Uterus (tissue), 4 donors: ENCODE measurements around the gene SRRM3. TPM values are rescaled to one million over a fixed set of nuclear protein-coding genes. Genes with fewer than 3 reads are reported as not detected.

ENCODE experiments used
- DNase-seq, 2 donors: peaks; one replicate each; pipeline ENCODE4 v3.0.0-alpha.2; 2019 to 2020
- H3K27ac ChIP-seq, 2 donors: fragments of 200-600 bp; sonication (generic); 1 replicate in 1 of 2; 2 replicates in 1 of 2; pipeline ENCODE4 v1.5.1; 2016 to 2018
- H3K27me3 ChIP-seq, 2 donors: fragments of 200-600 bp; sonication (generic); one replicate each; pipeline ENCODE4 v1.5.1; 2018 to 2019; ENCODE audit warnings: control low read depth in 1 of 2
- H3K36me3 ChIP-seq, 2 donors: fragments of 200-600 bp; sonication (generic); one replicate each; pipeline ENCODE4 v1.5.1; 2019; ENCODE audit warnings: control low read depth in 1 of 2
- H3K4me1 ChIP-seq, 2 donors: fragments of 200-600 bp; sonication (generic); one replicate each; pipeline ENCODE4 v1.5.1; 2018 to 2019; ENCODE audit warnings: control low read depth in 1 of 2
- H3K4me3 ChIP-seq, 2 donors: fragments of 200-600 bp; sonication (generic); 1 replicate in 1 of 2; 2 replicates in 1 of 2; pipeline ENCODE4 v1.5.1; 2018 to 2019; ENCODE audit warnings: mild to moderate bottlenecking in 1 of 2
- H3K9me3 ChIP-seq, 2 donors: fragments of 200-600 bp; sonication (generic); one replicate each; pipeline ENCODE4 v1.5.1; 2019; ENCODE audit warnings: control low read depth in 1 of 2
- CTCF ChIP-seq, 4 experiments: fragments of 200-600 bp in 2 of 4; fragments of 450-650 bp in 2 of 4; sonication (generic) in 2 of 4; IDR thresholded peaks; one replicate each; pipeline ENCODE4 v1.5.1; 2016 to 2019; ENCODE audit warnings: antibody characterized with exemption in 4 of 4, mild to moderate bottlenecking in 2 of 4, moderate library complexity in 1 of 4
- POLR2A ChIP-seq, 2 donors: fragments of 450-650 bp; IDR thresholded peaks; one replicate each; pipeline ENCODE4 v1.6.1; 2016; ENCODE audit warnings: antibody characterized with exemption in 2 of 2, mild to moderate bottlenecking in 1 of 2, moderate library complexity in 1 of 2
- intact Hi-C: fragments of 100-400 bp; cut with DNase I; formaldehyde crosslinking; loops from one replicate; pipeline ENCODE4 v1.15.1; 2023; ENCODE audit warnings: low total_unique reads
- total RNA-seq, 4 donors: library from RNA; depleted of rRNA in 3 of 4; stranded (reverse); fragments of >200 nt in 3 of 4; gene quantifications; one replicate each; pipeline versions ENCODE4 v1.1.0 to v1.2.4, GENCODE V29; 2014 to 2023
- donor health status: DM: yes; HTN: yes; CAD: no.

SRRM3 gene
- total RNA-seq, 4 donors from 2014 or later: 1.3 to 15.9 (median 6.0) TPM

GRCh38 chr7:76257973-76258372, 56.3 kb downstream of the SRRM3 start:
- intact Hi-C loops: no loop called here
- no peaks in the 10 kb centered on the region for H3K36me3 ChIP-seq
- H3K4me1 ChIP-seq: no peaks in the 10 kb centered on the region
- H3K27ac ChIP-seq: no peak overlapping the region
- DNase-seq: no peak
- H3K27me3 ChIP-seq: peaks cover 0 to 7% of the 10 kb centered on the region in 2 donors
- H3K4me3 ChIP-seq: no peak overlapping the region
- no peak for TF ChIP-seq POLR2A (IDR thresholded peaks at IDR 0.05)
- no peak for TF ChIP-seq CTCF (IDR thresholded peaks at IDR 0.05)
- no peaks in the 10 kb centered on the region for H3K9me3 ChIP-seq

GRCh38 chr7:76259124-76260093, 57.7 kb downstream of the SRRM3 start:
- Histone ChIP-seq H3K4me3 (peak overlapping the region in 1 of 2 donors; percentile 12), H3K9me3 (no peaks in the 10 kb centered on the region), H3K27me3 (peaks cover 0 to 7% of the 10 kb centered on the region in 2 donors), H3K27ac (no peak overlapping the region), H3K4me1 (no peaks in the 10 kb centered on the region), H3K36me3 (no peaks in the 10 kb centered on the region)
- no peak for DNase-seq
- TF ChIP-seq CTCF (IDR thresholded peaks at IDR 0.05) (no peak), POLR2A (IDR thresholded peaks at IDR 0.05) (no peak)
- intact Hi-C loops: no loop called here

- H3K36me3 ChIP-seq: no peaks in the 10 kb centered on the region
- H3K9me3 ChIP-seq: no peaks in the 10 kb centered on the region
- no peak for DNase-seq
- H3K27ac ChIP-seq: no peak overlapping the region
- intact Hi-C loops: no loop called here
- H3K4me3 ChIP-seq: peak overlapping the region in 1 of 2 donors; percentile 12
- no peaks in the 10 kb centered on the region for H3K4me1 ChIP-seq
- H3K27me3 ChIP-seq: peaks cover 0 to 7% of the 10 kb centered on the region in 2 donors
- TF ChIP-seq CTCF (IDR thresholded peaks at IDR 0.05): no peak
Observed at GRCh38 chr7:76260171-76260703, 58.5 kb downstream of the SRRM3 start.

- no peak overlapping the region for H3K4me3 ChIP-seq
- no peak for DNase-seq
- no peaks in the 10 kb centered on the region for H3K36me3 ChIP-seq
- intact Hi-C loops: no loop called here
- TF ChIP-seq CTCF (IDR thresholded peaks at IDR 0.05) (no peak), POLR2A (IDR thresholded peaks at IDR 0.05) (no peak)
- H3K27ac ChIP-seq: no peak overlapping the region
- H3K4me1 ChIP-seq: no peaks in the 10 kb centered on the region
- peaks cover 0 to 7% of the 10 kb centered on the region in 2 donors for H3K27me3 ChIP-seq
- no peaks in the 10 kb centered on the region for H3K9me3 ChIP-seq
Observed at GRCh38 chr7:76261329-76261728, 59.6 kb downstream of the SRRM3 start.

- intact Hi-C loops: no loop called here
- no peak for TF ChIP-seq CTCF (IDR thresholded peaks at IDR 0.05)
- no peak for TF ChIP-seq POLR2A (IDR thresholded peaks at IDR 0.05)
- H3K27me3 ChIP-seq: peaks cover 0 to 10% of the 10 kb centered on the region in 2 donors
Observed at GRCh38 chr7:76261931-76262330, 60.2 kb downstream of the SRRM3 start.

More at GRCh38 chr7:76261931-76262330, 60.2 kb downstream of the SRRM3 start:
- Histone ChIP-seq H3K36me3 (no peaks in the 10 kb centered on the region), H3K9me3 (no peaks in the 10 kb centered on the region), H3K27ac (no peak overlapping the region), H3K4me3 (no peak overlapping the region), H3K4me1 (peaks cover 0 to 3% of the 10 kb centered on the region in 2 donors)
- no peak for DNase-seq
